Upper lobe of left lung (tissue), 6 donors: ENCODE data around the gene TRIP12. TPM values are rescaled to one million over a fixed set of nuclear protein-coding genes. Genes with fewer than 3 reads are reported as not detected.

Experiments used
- ATAC-seq, 2 donors: fragments of 200-7000 bp; cut with Tn5 transposase; one replicate each; pipeline ENCODE4 v1.9.1; 2022; ENCODE audit warnings: mild to moderate bottlenecking in 2 of 2, moderate library complexity in 2 of 2; ENCODE audit not compliant: low FRiP score in 2 of 2
- DNase-seq, 2 donors: peaks; one replicate each; pipeline ENCODE4 v3.0.0-alpha.2; 2019 to 2020
- H3K27ac ChIP-seq, 4 donors: fragments of 200-600 bp; sonication (generic); one replicate each; pipeline ENCODE4 v1.5.1; 2016 to 2019
- H3K27me3 ChIP-seq, 4 donors: fragments of 200-600 bp; sonication (generic); one replicate each; pipeline ENCODE4 v1.5.1; 2017 to 2019
- H3K36me3 ChIP-seq, 4 donors: fragments of 200-600 bp; sonication (generic); one replicate each; pipeline ENCODE4 v1.5.1; 2016 to 2019
- H3K4me1 ChIP-seq, 4 donors: fragments of 200-600 bp; sonication (generic); one replicate each; pipeline ENCODE4 v1.5.1; 2018 to 2019
- H3K4me3 ChIP-seq, 4 donors: fragments of 200-600 bp; sonication (generic); one replicate each; pipeline ENCODE4 v1.5.1; 2017 to 2019; ENCODE audit warnings: mild to moderate bottlenecking in 2 of 4, moderate library complexity in 1 of 4
- H3K9me3 ChIP-seq, 4 donors: fragments of 200-600 bp; sonication (generic); one replicate each; pipeline ENCODE4 v1.5.1; 2018 to 2019
- CTCF ChIP-seq, 6 experiments: fragments of 450-650 bp in 4 of 6; fragments of 200-600 bp in 2 of 6; sonication (generic) in 2 of 6; IDR thresholded peaks; one replicate each; pipeline ENCODE4 v1.5.1; 2016 to 2019; ENCODE audit warnings: antibody characterized with exemption in 6 of 6
- EP300 ChIP-seq, 4 donors: sonication (generic); formaldehyde crosslinking; IDR thresholded peaks; one replicate each; pipeline ENCODE4 v1.5.1; 2017; ENCODE audit warnings: antibody characterized with exemption in 4 of 4, control low read depth in 2 of 4
- POLR2A ChIP-seq, 4 donors: fragments of 450-650 bp; IDR thresholded peaks; one replicate each; pipeline ENCODE4 v1.5.1; 2016 to 2017; ENCODE audit warnings: antibody characterized with exemption in 4 of 4, mild to moderate bottlenecking in 2 of 4
- POLR2AphosphoS5 ChIP-seq, 2 donors: sonication (generic); formaldehyde crosslinking; IDR thresholded peaks; one replicate each; pipeline ENCODE4 v1.5.1; 2017; ENCODE audit warnings: antibody characterized with exemption in 2 of 2
- WGBS, 2 donors: methylation state at CpG; one replicate each; pipeline ENCODE4 v1.1.5; 2017 to 2018; 5-methylcytosine and 5-hydroxymethylcytosine counted together
- total RNA-seq, 6 donors: library from RNA; depleted of rRNA in 4 of 6; stranded (reverse); fragments of >200 nt in 4 of 6; gene quantifications; one replicate each; pipeline versions ENCODE4 v1.1.0 to v1.2.1, GENCODE V29; 2016 to 2021
- donor health status: DM: no; HTN: no; CAD: no; lungs with moderate emphysema.
- donor health status: DM: no; HTN: yes; CAD: no; lungs with severe emphysema.

Gene TRIP12
- total RNA-seq, 6 donors from 2014 or later, result 164 to 202 (median 180) TPM

GRCh38 chr2:229887441-229887840, 34.4 kb downstream of the TRIP12 start:
- DNase-seq (no peak), ATAC-seq (no peak)
- Histone ChIP-seq H3K4me3 (no peak overlapping the region), H3K4me1 (peaks cover 0 to 23% (median 9%) of the 10 kb centered on the region in 4 donors), H3K36me3 (peaks cover 0 to 9% (median 0%) of the 10 kb centered on the region in 4 donors), H3K27me3 (no peaks in the 10 kb centered on the region), H3K27ac (no peak overlapping the region), H3K9me3 (no peaks in the 10 kb centered on the region)
- 82 to 94% methylated on average over 1 of the region's 1 CpG for WGBS, 2 donors
- TF ChIP-seq POLR2A (IDR thresholded peaks at IDR 0.05) (no peak), EP300 (IDR thresholded peaks at IDR 0.05) (no peak), POLR2AphosphoS5 (IDR thresholded peaks at IDR 0.05) (no peak), CTCF (IDR thresholded peaks at IDR 0.05) (no peak)

- WGBS, 2 donors, result 81% methylated on average over 5 of the region's 5 CpGs
- no peak overlapping the region for H3K4me3 ChIP-seq
- no peaks in the 10 kb centered on the region for H3K9me3 ChIP-seq
- no peak overlapping the region for H3K27ac ChIP-seq
- ATAC-seq, result no peak
- TF ChIP-seq POLR2A (IDR thresholded peaks at IDR 0.05), result no peak
- TF ChIP-seq CTCF (IDR thresholded peaks at IDR 0.05), result no peak
- TF ChIP-seq EP300 (IDR thresholded peaks at IDR 0.05), result no peak
- no peak for TF ChIP-seq POLR2AphosphoS5 (IDR thresholded peaks at IDR 0.05)
- H3K36me3 ChIP-seq, result peaks cover 0 to 4% (median 0%) of the 10 kb centered on the region in 4 donors
- no peaks in the 10 kb centered on the region for H3K27me3 ChIP-seq
- H3K4me1 ChIP-seq, result peaks cover 0 to 23% (median 12%) of the 10 kb centered on the region in 4 donors
- no peak for DNase-seq
Observed at GRCh38 chr2:229884775-229885699, 36.8 kb downstream of the TRIP12 start.

GRCh38 chr2:229882583-229882982, 39.2 kb downstream of the TRIP12 start:
- no peak for DNase-seq
- no peak overlapping the region for H3K4me3 ChIP-seq
- TF ChIP-seq POLR2AphosphoS5 (IDR thresholded peaks at IDR 0.05) (no peak), POLR2A (IDR thresholded peaks at IDR 0.05) (no peak), CTCF (IDR thresholded peaks at IDR 0.05) (no peak), EP300 (IDR thresholded peaks at IDR 0.05) (no peak)
- peaks cover 0 to 23% (median 10%) of the 10 kb centered on the region in 4 donors for H3K4me1 ChIP-seq
- H3K27ac ChIP-seq, result no peak overlapping the region
- H3K36me3 ChIP-seq, result peaks cover 6 to 29% (median 15%) of the 10 kb centered on the region in 4 donors
- ATAC-seq, result no peak
- no peaks in the 10 kb centered on the region for H3K9me3 ChIP-seq
- no peaks in the 10 kb centered on the region for H3K27me3 ChIP-seq
- 83 to 89% methylated on average over 2 of the region's 2 CpGs for WGBS, 2 donors

- peaks cover 6 to 43% (median 23%) of the 10 kb centered on the region in 4 donors for H3K36me3 ChIP-seq
- TF ChIP-seq POLR2A (IDR thresholded peaks at IDR 0.05) (no peak), POLR2AphosphoS5 (IDR thresholded peaks at IDR 0.05) (no peak), EP300 (IDR thresholded peaks at IDR 0.05) (no peak), CTCF (IDR thresholded peaks at IDR 0.05) (no peak)
- H3K27ac ChIP-seq, result no peak overlapping the region
- DNase-seq (no peak), ATAC-seq (no peak)
- peaks cover 0 to 13% (median 10%) of the 10 kb centered on the region in 4 donors for H3K4me1 ChIP-seq
- no peaks in the 10 kb centered on the region for H3K9me3 ChIP-seq
- H3K4me3 ChIP-seq, result no peak overlapping the region
- H3K27me3 ChIP-seq, result no peaks in the 10 kb centered on the region
- WGBS, 2 donors, result 79 to 82% methylated on average over 5 of the region's 5 CpGs
Observed at GRCh38 chr2:229880892-229881586, 40.8 kb downstream of the TRIP12 start.
